ENCODE data around the gene FHIT.

Gene FHIT

GRCh38 chr3:61141697-61142096 lies 109.6 kb downstream of the FHIT start:
- TF ChIP-seq TAF1 (IDR thresholded peaks at IDR 0.05; ENCODE audit: borderline replicate concordance, insufficient read depth, low read length): no peak
- no peak for TF ChIP-seq FOXP2 (optimal IDR thresholded peaks at IDR 0.05; ENCODE audit: borderline replicate concordance, extremely low read depth, extremely low read length, insufficient read depth)
- TF ChIP-seq SIN3A (IDR thresholded peaks at IDR 0.05; ENCODE audit: borderline replicate concordance, insufficient read depth, low read length): no peak
- no peak for TF ChIP-seq REST (IDR thresholded peaks at IDR 0.05; ENCODE audit: insufficient read depth in 1 of 2, low read depth in 2 of 2, low read length in 2 of 2)
- TF ChIP-seq POLR2AphosphoS5 (IDR thresholded peaks at IDR 0.05; ENCODE audit: low read depth, low read length): no peak

DNA sequence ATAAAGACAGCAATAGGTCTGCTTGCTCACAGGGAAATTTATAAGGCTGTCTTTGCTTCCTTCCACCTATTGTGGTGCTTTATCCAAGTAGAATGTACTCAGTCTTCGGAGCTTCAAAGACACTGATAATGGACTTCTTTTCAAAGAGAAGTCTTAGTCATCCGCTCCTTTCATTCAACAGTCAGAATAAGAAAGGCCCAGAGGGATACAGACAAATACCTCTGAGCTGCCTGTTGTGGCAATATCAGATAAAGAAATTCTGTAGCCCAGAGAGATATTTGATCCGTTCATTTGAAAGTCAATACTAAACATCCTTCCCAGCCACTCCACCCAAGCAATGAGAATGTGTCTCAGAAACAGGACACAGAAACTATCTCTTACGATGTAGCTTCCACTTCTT lies 110.0 kb downstream of the FHIT start:
- TF ChIP-seq FOXP2 (optimal IDR thresholded peaks at IDR 0.05; ENCODE audit: borderline replicate concordance, extremely low read depth, extremely low read length, insufficient read depth) (no peak), POLR2AphosphoS5 (IDR thresholded peaks at IDR 0.05; ENCODE audit: low read depth, low read length) (no peak), TAF1 (IDR thresholded peaks at IDR 0.05; ENCODE audit: borderline replicate concordance, insufficient read depth, low read length) (no peak), REST (IDR thresholded peaks at IDR 0.05; ENCODE audit: insufficient read depth in 1 of 2, low read depth in 2 of 2, low read length in 2 of 2) (no peak), SIN3A (IDR thresholded peaks at IDR 0.05; ENCODE audit: borderline replicate concordance, insufficient read depth, low read length) (no peak)

DNA sequence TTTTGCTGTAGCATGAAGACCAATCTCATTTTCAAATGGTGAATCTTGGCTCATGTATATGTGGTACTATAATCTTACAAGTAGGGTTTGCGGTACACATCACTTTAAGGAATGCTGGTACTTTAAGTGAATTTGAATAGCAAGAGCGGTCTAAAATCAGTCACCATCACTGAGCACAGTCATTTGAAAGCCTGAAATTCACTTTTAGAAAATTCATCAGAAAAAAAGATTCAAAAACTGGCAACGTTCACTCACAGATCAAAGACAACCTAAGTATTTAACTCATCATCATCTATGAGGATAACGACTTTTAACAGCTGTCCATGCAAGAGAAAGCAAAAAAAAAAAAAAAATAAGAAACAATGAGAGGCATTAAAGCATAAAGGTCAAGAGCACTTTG lies 111.6 kb downstream of the FHIT start:
- TF ChIP-seq TAF1 (IDR thresholded peaks at IDR 0.05; ENCODE audit: borderline replicate concordance, insufficient read depth, low read length) (no peak), REST (IDR thresholded peaks at IDR 0.05; ENCODE audit: insufficient read depth in 1 of 2, low read depth in 2 of 2, low read length in 2 of 2) (no peak), FOXP2 (optimal IDR thresholded peaks at IDR 0.05; ENCODE audit: borderline replicate concordance, extremely low read depth, extremely low read length, insufficient read depth) (no peak), POLR2AphosphoS5 (IDR thresholded peaks at IDR 0.05; ENCODE audit: low read depth, low read length) (no peak), SIN3A (IDR thresholded peaks at IDR 0.05; ENCODE audit: borderline replicate concordance, insufficient read depth, low read length) (no peak)

GRCh38 chr3:61138401-61138800 lies 112.9 kb downstream of the FHIT start:
- TF ChIP-seq REST (IDR thresholded peaks at IDR 0.05; ENCODE audit: insufficient read depth in 1 of 2, low read depth in 2 of 2, low read length in 2 of 2) (no peak), FOXP2 (optimal IDR thresholded peaks at IDR 0.05; ENCODE audit: borderline replicate concordance, extremely low read depth, extremely low read length, insufficient read depth) (no peak), SIN3A (IDR thresholded peaks at IDR 0.05; ENCODE audit: borderline replicate concordance, insufficient read depth, low read length) (no peak), TAF1 (IDR thresholded peaks at IDR 0.05; ENCODE audit: borderline replicate concordance, insufficient read depth, low read length) (no peak), POLR2AphosphoS5 (IDR thresholded peaks at IDR 0.05; ENCODE audit: low read depth, low read length) (no peak)

DNA sequence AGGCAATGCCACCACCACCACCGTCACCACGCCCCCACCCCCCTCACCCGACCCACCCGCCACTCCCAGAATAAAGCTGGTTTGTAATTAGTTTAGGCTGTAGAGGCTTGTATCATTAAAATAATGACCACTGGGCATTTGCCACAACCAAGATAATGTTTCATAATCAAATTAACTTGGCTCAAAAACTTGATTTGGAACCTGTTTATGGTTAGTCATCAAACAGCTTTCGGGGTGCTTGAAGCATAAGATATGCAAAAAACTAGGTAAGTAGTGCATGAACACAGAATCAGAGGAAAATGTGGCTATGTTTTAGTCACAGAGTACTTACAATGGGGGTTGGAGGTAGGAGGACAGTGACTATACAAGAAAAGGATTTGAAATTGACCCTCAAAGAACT lies 115.1 kb downstream of the FHIT start:
- TF ChIP-seq SIN3A (IDR thresholded peaks at IDR 0.05; ENCODE audit: borderline replicate concordance, insufficient read depth, low read length) (no peak), FOXP2 (optimal IDR thresholded peaks at IDR 0.05; ENCODE audit: borderline replicate concordance, extremely low read depth, extremely low read length, insufficient read depth) (no peak), REST (IDR thresholded peaks at IDR 0.05; ENCODE audit: insufficient read depth in 1 of 2, low read depth in 2 of 2, low read length in 2 of 2) (no peak), POLR2AphosphoS5 (IDR thresholded peaks at IDR 0.05; ENCODE audit: low read depth, low read length) (no peak), TAF1 (IDR thresholded peaks at IDR 0.05; ENCODE audit: borderline replicate concordance, insufficient read depth, low read length) (no peak)
